HG03442 (cell line): ENCODE measurements around the gene FTO.
A peak's percentile ranks its signal among the peaks of the same experiment; 100 is the strongest.

Experiments used
- ATAC-seq: cut with Tn5 transposase; IDR thresholded peaks from one replicate; pipeline ENCODE4 v1.9.1; 2021; ENCODE audit warnings: mild to moderate bottlenecking, moderate library complexity; ENCODE audit not compliant: unreplicated experiment

The FTO gene

GRCh38 chr16:54068212-54068611 lies 364.3 kb downstream of the FTO start:
- ATAC-seq = no peak

GRCh38 chr16:54069601-54070239 lies 365.8 kb downstream of the FTO start:
- no peak for ATAC-seq

GRCh38 chr16:54070789-54071343 lies 366.9 kb downstream of the FTO start:
- peak; percentile 68 for ATAC-seq

- no peak for ATAC-seq
Observed at GRCh38 chr16:54071514-54071913, 367.6 kb downstream of the FTO start.

- ATAC-seq = no peak
Observed at GRCh38 chr16:54072237-54072636, 368.3 kb downstream of the FTO start.

- ATAC-seq = no peak
Observed at GRCh38 chr16:54073356-54073755, 369.4 kb downstream of the FTO start.

- ATAC-seq = no peak
Observed at GRCh38 chr16:54075446-54075845, 371.5 kb downstream of the FTO start.

- no peak for ATAC-seq
Observed at GRCh38 chr16:54076006-54076504, 372.1 kb downstream of the FTO start.

- no peak for ATAC-seq
Observed at GRCh38 chr16:54077050-54077821, 373.3 kb downstream of the FTO start.

- ATAC-seq = no peak
Observed at GRCh38 chr16:54080524-54081008, 376.6 kb downstream of the FTO start.

GRCh38 chr16:54086791-54087190 lies 382.8 kb downstream of the FTO start:
- ATAC-seq = no peak

GRCh38 chr16:54090602-54091001 lies 386.6 kb downstream of the FTO start:
- no peak for ATAC-seq

- no peak for ATAC-seq
Observed at GRCh38 chr16:54093281-54093680, 389.3 kb downstream of the FTO start.

GRCh38 chr16:54094641-54095040 lies 390.7 kb downstream of the FTO start:
- ATAC-seq = no peak

- no peak for ATAC-seq
Observed at GRCh38 chr16:54096607-54097006, 392.7 kb downstream of the FTO start.

- no peak for ATAC-seq
Observed at GRCh38 chr16:54097774-54098173, 393.8 kb downstream of the FTO start.

GRCh38 chr16:54098247-54098646 lies 394.3 kb downstream of the FTO start:
- ATAC-seq = no peak

GRCh38 chr16:54099627-54100026 lies 395.7 kb downstream of the FTO start:
- ATAC-seq = no peak

- no peak for ATAC-seq
Observed at GRCh38 chr16:54102888-54103866, 399.2 kb downstream of the FTO start.

GRCh38 chr16:54106057-54106456 lies 402.1 kb downstream of the FTO start:
- ATAC-seq = no peak
